Activated CD4-positive, alpha-beta memory T cell treated with anti-CD3 and anti-CD28 coated beads, Interleukin-2, amount 10 ng/mL, durations not matched to agents 7 days and 5 days (primary cell): ENCODE data around the gene AMER3. TPM values are rescaled to one million over a fixed set of nuclear protein-coding genes. Genes with fewer than 3 reads are reported as not detected.

Experiments
- CTCF ChIA-PET: fragments of 350-600 bp; sonication (Branson Sonifier 250); formaldehyde crosslinking; loops from one replicate; lab custom pipeline; 2021; ENCODE audit warnings: antibody characterized with exemption, inconsistent platforms; lab: Charles Lee
- POLR2A ChIA-PET: fragments of 350-600 bp; sonication (Branson Sonifier 250); formaldehyde crosslinking; loops from one replicate; lab custom pipeline; 2021; ENCODE audit warnings: antibody characterized with exemption; lab: Charles Lee
- DNase-seq: peaks from one replicate; pipeline ENCODE4 v3.0.0-alpha.2; 2020
- H3K27ac Mint-ChIP-seq: one replicate; pipeline ENCODE4 v1.8.0; 2021; ENCODE audit warnings: mild to moderate bottlenecking, mixed read lengths
- H3K27me3 Mint-ChIP-seq: one replicate; pipeline ENCODE4 v1.8.0; 2021; ENCODE audit warnings: mixed read lengths
- H3K36me3 Mint-ChIP-seq: one replicate; pipeline ENCODE4 v1.8.0; 2021; ENCODE audit warnings: low read depth, mixed read lengths
- H3K4me1 Mint-ChIP-seq: one replicate; pipeline ENCODE4 v1.8.0; 2021; ENCODE audit warnings: mixed read lengths
- H3K4me3 Mint-ChIP-seq: one replicate; pipeline ENCODE4 v1.8.0; 2021; ENCODE audit warnings: mild to moderate bottlenecking, mixed read lengths
- H3K9me3 Mint-ChIP-seq: one replicate; pipeline ENCODE4 v1.8.0; 2021; ENCODE audit warnings: mixed read lengths
- total RNA-seq, 2 experiments: library from RNA; stranded (reverse); gene quantifications; one replicate each; pipeline ENCODE4 v1.2.3, GENCODE V29; 2021

Gene AMER3
- total RNA-seq, 2 experiments from 2014 or later: not detected

- CTCF ChIA-PET: no interaction called here
- Mint-ChIP-seq H3K9me3 (no peaks in the 10 kb centered on the region), H3K27ac (no peak overlapping the region), H3K4me1 (no peaks in the 10 kb centered on the region), H3K27me3 (peaks cover 3% of the 10 kb centered on the region), H3K4me3 (no peak overlapping the region), H3K36me3 (no peaks in the 10 kb centered on the region)
- POLR2A ChIA-PET: no interaction called here
- no peak for DNase-seq
These were observed 14.1 kb downstream of the AMER3 start for GRCh38 chr2:130769343-130769907.

GRCh38 chr2:130776550-130776949 lies 21.2 kb downstream of the AMER3 start:
- POLR2A ChIA-PET: no interaction called here
- Mint-ChIP-seq H3K27ac (no peak overlapping the region), H3K4me1 (no peaks in the 10 kb centered on the region), H3K27me3 (peaks cover 5% of the 10 kb centered on the region), H3K4me3 (no peak overlapping the region), H3K36me3 (no peaks in the 10 kb centered on the region), H3K9me3 (no peaks in the 10 kb centered on the region)
- no peak for DNase-seq
- CTCF ChIA-PET: no interaction called here

- ChIA-PET POLR2A (no interaction called here), CTCF (no interaction called here)
- H3K27me3 Mint-ChIP-seq: peaks cover 7% of the 10 kb centered on the region
- no peak overlapping the region for H3K4me3 Mint-ChIP-seq
- H3K4me1 Mint-ChIP-seq: no peaks in the 10 kb centered on the region
- H3K36me3 Mint-ChIP-seq: no peaks in the 10 kb centered on the region
- no peaks in the 10 kb centered on the region for H3K9me3 Mint-ChIP-seq
- DNase-seq: no peak
- no peak overlapping the region for H3K27ac Mint-ChIP-seq
These were observed 23.4 kb downstream of the AMER3 start for GRCh38 chr2:130778781-130779180.

GRCh38 chr2:130785466-130786055 lies 30.2 kb downstream of the AMER3 start:
- H3K4me3 Mint-ChIP-seq: no peak overlapping the region
- no peak overlapping the region for H3K27ac Mint-ChIP-seq
- ChIA-PET CTCF (no interaction called here), POLR2A (no interaction called here)
- no peaks in the 10 kb centered on the region for H3K4me1 Mint-ChIP-seq
- H3K27me3 Mint-ChIP-seq: peaks cover 12% of the 10 kb centered on the region
- no peaks in the 10 kb centered on the region for H3K36me3 Mint-ChIP-seq
- DNase-seq: no peak
- no peaks in the 10 kb centered on the region for H3K9me3 Mint-ChIP-seq

GRCh38 chr2:130786076-130786475 lies 30.7 kb downstream of the AMER3 start:
- Mint-ChIP-seq H3K27me3 (peaks cover 10% of the 10 kb centered on the region), H3K27ac (no peak overlapping the region), H3K4me3 (no peak overlapping the region), H3K36me3 (no peaks in the 10 kb centered on the region), H3K4me1 (no peaks in the 10 kb centered on the region), H3K9me3 (no peaks in the 10 kb centered on the region)
- ChIA-PET CTCF (no interaction called here), POLR2A (no interaction called here)
- DNase-seq: no peak

GRCh38 chr2:130787841-130788240 lies 32.5 kb downstream of the AMER3 start:
- peaks cover 9% of the 10 kb centered on the region for H3K27me3 Mint-ChIP-seq
- H3K4me1 Mint-ChIP-seq: no peaks in the 10 kb centered on the region
- no peaks in the 10 kb centered on the region for H3K36me3 Mint-ChIP-seq
- H3K27ac Mint-ChIP-seq: no peak overlapping the region
- POLR2A ChIA-PET: no interaction called here
- no peaks in the 10 kb centered on the region for H3K9me3 Mint-ChIP-seq
- CTCF ChIA-PET: no interaction called here
- H3K4me3 Mint-ChIP-seq: no peak overlapping the region
- DNase-seq: no peak

GRCh38 chr2:130790312-130790711 lies 35.0 kb downstream of the AMER3 start:
- Mint-ChIP-seq H3K9me3 (no peaks in the 10 kb centered on the region), H3K36me3 (no peaks in the 10 kb centered on the region), H3K27ac (no peak overlapping the region), H3K4me1 (no peaks in the 10 kb centered on the region), H3K4me3 (no peak overlapping the region), H3K27me3 (peaks cover 14% of the 10 kb centered on the region)
- POLR2A ChIA-PET: no interaction called here
- CTCF ChIA-PET: no interaction called here
- DNase-seq: no peak

- Mint-ChIP-seq H3K27me3 (peaks cover 14% of the 10 kb centered on the region), H3K36me3 (no peaks in the 10 kb centered on the region), H3K4me1 (peaks cover 3% of the 10 kb centered on the region), H3K4me3 (no peak overlapping the region), H3K9me3 (no peaks in the 10 kb centered on the region), H3K27ac (no peak overlapping the region)
- POLR2A ChIA-PET: no interaction called here
- DNase-seq: no peak
- CTCF ChIA-PET: no interaction called here
These were observed 35.7 kb downstream of the AMER3 start for GRCh38 chr2:130790804-130791616.

- Mint-ChIP-seq H3K4me3 (no peak overlapping the region), H3K27me3 (peaks cover 14% of the 10 kb centered on the region), H3K9me3 (no peaks in the 10 kb centered on the region), H3K36me3 (no peaks in the 10 kb centered on the region), H3K27ac (no peak overlapping the region), H3K4me1 (peaks cover 6% of the 10 kb centered on the region)
- CTCF ChIA-PET: no interaction called here
- DNase-seq: no peak
- POLR2A ChIA-PET: no interaction called here
These were observed 36.2 kb downstream of the AMER3 start for GRCh38 chr2:130791617-130791939.

GRCh38 chr2:130795431-130795830 lies 40.1 kb downstream of the AMER3 start:
- DNase-seq: no peak
- peaks cover 14% of the 10 kb centered on the region for H3K27me3 Mint-ChIP-seq
- no peak overlapping the region for H3K4me3 Mint-ChIP-seq
- ChIA-PET CTCF (interaction anchor here (0.5 to 8.6 kb wide), 5 partner anchors 67 to 377 kb away, joined by 3 to 243 read pairs (median 3); partner anchors contain the start of gene GPR148), POLR2A (no interaction called here)
- no peaks in the 10 kb centered on the region for H3K9me3 Mint-ChIP-seq
- H3K4me1 Mint-ChIP-seq: peaks cover 12% of the 10 kb centered on the region
- H3K27ac Mint-ChIP-seq: no peak overlapping the region
- no peaks in the 10 kb centered on the region for H3K36me3 Mint-ChIP-seq

- peaks cover 14% of the 10 kb centered on the region for H3K27me3 Mint-ChIP-seq
- DNase-seq: no peak
- POLR2A ChIA-PET: no interaction called here
- H3K36me3 Mint-ChIP-seq: no peaks in the 10 kb centered on the region
- H3K27ac Mint-ChIP-seq: no peak overlapping the region
- peaks cover 12% of the 10 kb centered on the region for H3K4me1 Mint-ChIP-seq
- no peaks in the 10 kb centered on the region for H3K9me3 Mint-ChIP-seq
- CTCF ChIA-PET: interaction anchor here (0.6 to 8.6 kb wide), 8 partner anchors 11 to 297 kb away, joined by 3 to 243 read pairs (median 4); partner anchors contain the start of genes FAM168B and GPR148
- H3K4me3 Mint-ChIP-seq: no peak overlapping the region
These were observed 41.0 kb downstream of the AMER3 start for GRCh38 chr2:130796290-130796689.

GRCh38 chr2:130797493-130798435 lies 42.4 kb downstream of the AMER3 start:
- Mint-ChIP-seq H3K36me3 (no peaks in the 10 kb centered on the region), H3K4me1 (peaks cover 12% of the 10 kb centered on the region), H3K4me3 (peak overlapping the region; percentile 64), H3K27ac (peak overlapping the region; percentile 47), H3K27me3 (peaks cover 13% of the 10 kb centered on the region), H3K9me3 (no peaks in the 10 kb centered on the region)
- POLR2A ChIA-PET: interaction anchor here (0.6 to 1.6 kb wide), 8 partner anchors 24 to 120 kb away, joined by 3 to 12 read pairs (median 3); no protein-coding TSS in a partner anchor
- DNase-seq: peak; percentile 92
- CTCF ChIA-PET: interaction anchor here (0.7 to 8.6 kb wide), 40 partner anchors 9 to 356 kb away, joined by 3 to 243 read pairs (median 4); partner anchors contain the start of genes FAM168B and GPR148
